GDM1 (cell line): Measurements from ENCODE around the gene EXOSC7.
"Not testable (repeated sequence)": the region's sequence is repeated elsewhere in the genome, so short reads cannot be mapped to it uniquely, and the experiment has no call there.

Source experiments
- DNase-seq: peaks from one replicate; lab custom pipeline; 2025; lab: John Stamatoyannopoulos, UW

Gene EXOSC7

GRCh38 chr3:45024542-45025255 is 48.7 kb downstream of the EXOSC7 start:
- DNase-seq: no peak

GRCh38 chr3:45026038-45026437 is 50.0 kb downstream of the EXOSC7 start, which contains the start of gene CLEC3B:
Gene CLEC3B (plus strand): TSS chr3:45026303. CDS start chr3:45026363, 60 bp downstream.
- no peak for DNase-seq

GRCh38 chr3:45026957-45027356 is 50.9 kb downstream of the EXOSC7 start:
- no peak for DNase-seq

- DNase-seq: no peak
Measured at GRCh38 chr3:45027441-45027840, 51.4 kb downstream of the EXOSC7 start.

- no peak for DNase-seq
Measured at GRCh38 chr3:45029216-45029615, 53.2 kb downstream of the EXOSC7 start.

GRCh38 chr3:45029661-45030060 is 53.6 kb downstream of the EXOSC7 start:
- no peak for DNase-seq

GRCh38 chr3:45031531-45031930 is 55.5 kb downstream of the EXOSC7 start:
- DNase-seq: no peak

- DNase-seq: no peak
Measured at GRCh38 chr3:45032113-45032512, 56.1 kb downstream of the EXOSC7 start.

- DNase-seq: no peak
Measured at GRCh38 chr3:45033791-45034190, 57.7 kb downstream of the EXOSC7 start.

- DNase-seq: peak; percentile 75
Measured at GRCh38 chr3:45034612-45035252, 58.7 kb downstream of the EXOSC7 start.

GRCh38 chr3:45035441-45036301 is 59.6 kb downstream of the EXOSC7 start:
- DNase-seq: no peak

GRCh38 chr3:45037720-45038455 is 61.8 kb downstream of the EXOSC7 start:
- peak; percentile 89 for DNase-seq

- no peak for DNase-seq
Measured at GRCh38 chr3:45041666-45042065, 65.6 kb downstream of the EXOSC7 start.

- no peak for DNase-seq
Measured at GRCh38 chr3:45042162-45042561, 66.1 kb downstream of the EXOSC7 start.

- peak; percentile 2 for DNase-seq
Measured at GRCh38 chr3:45043728-45044299, 67.8 kb downstream of the EXOSC7 start.

- DNase-seq: no peak
Measured at GRCh38 chr3:45048244-45048643, 72.2 kb downstream of the EXOSC7 start.

GRCh38 chr3:45049807-45050206 is 73.8 kb downstream of the EXOSC7 start:
- DNase-seq: no peak

GRCh38 chr3:45051685-45052084 is 75.6 kb downstream of the EXOSC7 start:
- DNase-seq: no peak

GRCh38 chr3:45053805-45054195 is 77.8 kb downstream of the EXOSC7 start:
- DNase-seq: not testable (repeated sequence)

GRCh38 chr3:45054196-45054857 is 78.3 kb downstream of the EXOSC7 start:
- DNase-seq: no peak

- no peak for DNase-seq
Measured at GRCh38 chr3:45055032-45055410, 79.0 kb downstream of the EXOSC7 start.
